ENCODE data around the gene PRSS27.
"Not testable (repeated sequence)": the region's sequence is repeated elsewhere in the genome, so short reads cannot be mapped to it uniquely, and the experiment has no call there.

PRSS27 gene

GRCh38 chr16:2673066-2673999 is 46.7 kb downstream of the PRSS27 start:
- Histone ChIP-seq H3K9me3 (ENCODE audit: control insufficient read depth, insufficient read depth, low read length) (no peaks in the 10 kb centered on the region), H3K4me1 (ENCODE audit: control insufficient read depth, low read length) (peaks cover 21% of the 10 kb centered on the region), H3K4me2 (ENCODE audit: low read length) (peak overlapping the region; percentile 67), H3K9me2 (replicated peaks; ENCODE audit: control insufficient read depth, low read length) (no peaks in the 10 kb centered on the region), H4K20me1 (ENCODE audit: control insufficient read depth, insufficient read depth, low read depth, low read length) (no peaks in the 10 kb centered on the region), H3K4me3 (ENCODE audit: low read length) (peak overlapping the region; percentile 78), H3F3A (ENCODE audit: control insufficient read depth, insufficient read depth) (0 out of 2 replicates have a peak, but pooled peaks cover 2% of the 10 kb centered on the region), H3K79me2 (ENCODE audit: control insufficient read depth, low read length) (peaks cover 11% of the 10 kb centered on the region), H3K27me3 (ENCODE audit: control insufficient read depth, low read length) (no peaks in the 10 kb centered on the region), H3K27ac (ENCODE audit: low read depth, low read length) (0 out of 2 replicates have a peak overlapping the region, but pooled peaks have one; percentile 5), H3K36me3 (ENCODE audit: control insufficient read depth, low read length) (no peaks in the 10 kb centered on the region)
- TF ChIP-seq CTCF (IDR thresholded peaks at IDR 0.05; ENCODE audit: low read depth, low read length, poor library complexity, severe bottlenecking) = no peak
- TF ChIP-seq EZH2phosphoT487 (IDR thresholded peaks at IDR 0.05; ENCODE audit: borderline replicate concordance, low read length) = no peak

GRCh38 chr16:2671741-2672140 is 48.3 kb downstream of the PRSS27 start:
- Histone ChIP-seq H3K4me3 (ENCODE audit: low read length) (peak overlapping the region; percentile 73; the same call in 1 of the 2 replicates), H3K79me2 (ENCODE audit: control insufficient read depth, low read length) (peaks cover 11% of the 10 kb centered on the region), H3K27me3 (ENCODE audit: control insufficient read depth, low read length) (no peaks in the 10 kb centered on the region), H4K20me1 (ENCODE audit: control insufficient read depth, insufficient read depth, low read depth, low read length) (no peaks in the 10 kb centered on the region), H3K9me3 (ENCODE audit: control insufficient read depth, insufficient read depth, low read length) (no peaks in the 10 kb centered on the region), H3K9me2 (replicated peaks; ENCODE audit: control insufficient read depth, low read length) (no peaks in the 10 kb centered on the region), H3K4me1 (ENCODE audit: control insufficient read depth, low read length) (peaks cover 21% of the 10 kb centered on the region), H3K4me2 (ENCODE audit: low read length) (peak overlapping the region; percentile 69), H3K36me3 (ENCODE audit: control insufficient read depth, low read length) (no peaks in the 10 kb centered on the region), H3K27ac (ENCODE audit: low read depth, low read length) (no peak overlapping the region), H3F3A (ENCODE audit: control insufficient read depth, insufficient read depth) (0 out of 2 replicates have a peak, but pooled peaks cover 2% of the 10 kb centered on the region)
- TF ChIP-seq EZH2phosphoT487 (IDR thresholded peaks at IDR 0.05; ENCODE audit: borderline replicate concordance, low read length) (no peak), CTCF (IDR thresholded peaks at IDR 0.05; ENCODE audit: low read depth, low read length, poor library complexity, severe bottlenecking) (no peak)

- Histone ChIP-seq H3K79me2 (ENCODE audit: control insufficient read depth, low read length) (peaks cover 11% of the 10 kb centered on the region), H3K4me1 (ENCODE audit: control insufficient read depth, low read length) (peaks cover 21% of the 10 kb centered on the region), H3K4me2 (ENCODE audit: low read length) (peak overlapping the region; percentile 69)
- H3K9me3 ChIP-seq (ENCODE audit: control insufficient read depth, insufficient read depth, low read length); H3K36me3 ChIP-seq (ENCODE audit: control insufficient read depth, low read length); H4K20me1 ChIP-seq (ENCODE audit: control insufficient read depth, insufficient read depth, low read depth, low read length); H3F3A ChIP-seq (ENCODE audit: control insufficient read depth, insufficient read depth); H3K27me3 ChIP-seq (ENCODE audit: control insufficient read depth, low read length); H3K27ac ChIP-seq (ENCODE audit: low read depth, low read length); H3K9me2 ChIP-seq (replicated peaks; ENCODE audit: control insufficient read depth, low read length); H3K4me3 ChIP-seq (ENCODE audit: low read length): not testable (repeated sequence)
- TF ChIP-seq CTCF (IDR thresholded peaks at IDR 0.05; ENCODE audit: low read depth, low read length, poor library complexity, severe bottlenecking) = peak; percentile 54
Measured at GRCh38 chr16:2671193-2671592, 48.8 kb downstream of the PRSS27 start.

All from DOHH2 (cell line).